GM10266 (cell line): ENCODE results near the gene ZCCHC24.

Source experiments
- DNase-seq: peaks from one replicate; pipeline ENCODE4 v3.0.0; 2012; ENCODE audit errors: extremely low spot score
- CTCF ChIP-seq: IDR thresholded peaks from 2 replicates; pipeline ENCODE4 v1.5.1; 2012; ENCODE audit warnings: mild to moderate bottlenecking, low read depth; ENCODE audit not compliant: control insufficient read depth, insufficient read depth; ENCODE audit errors: missing control alignments

ZCCHC24 gene

GRCh38 chr10:79390551-79391229, 54.7 kb downstream of the ZCCHC24 start:
- DNase-seq, result peak; percentile 61
- TF ChIP-seq CTCF, result peak; percentile 37

DNA sequence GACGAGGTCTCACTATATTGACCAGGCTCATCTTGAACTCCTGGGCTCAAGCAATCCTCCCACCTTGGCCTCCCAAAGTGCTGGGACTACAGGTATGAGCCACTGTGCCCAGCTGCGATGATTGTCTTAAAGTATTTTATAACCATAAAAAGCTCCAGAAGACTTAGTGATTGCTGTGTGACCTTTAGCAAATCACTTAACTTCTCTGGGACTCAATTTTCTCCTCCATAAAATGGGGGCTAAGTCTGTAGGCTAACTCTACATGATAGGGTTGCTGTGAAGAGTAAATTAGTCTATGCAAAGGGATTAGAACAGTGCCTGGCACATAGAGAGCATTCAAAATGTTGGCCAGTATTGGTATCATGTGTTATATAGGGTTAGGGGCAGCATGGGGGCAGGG, 55.4 kb downstream of the ZCCHC24 start:
- DNase-seq, result no peak
- no peak for TF ChIP-seq CTCF

- TF ChIP-seq CTCF, result peak; percentile 10
- DNase-seq, result peak; percentile 54
These were observed 57.2 kb downstream of the ZCCHC24 start for GRCh38 chr10:79387974-79388850.

GRCh38 chr10:79387466-79387973, 57.9 kb downstream of the ZCCHC24 start:
- TF ChIP-seq CTCF, result no peak
- no peak for DNase-seq

- no peak for TF ChIP-seq CTCF
These were observed 58.6 kb downstream of the ZCCHC24 start for GRCh38 chr10:79386637-79387465.

GRCh38 chr10:79385804-79386531, 59.5 kb downstream of the ZCCHC24 start:
- DNase-seq, result no peak
- TF ChIP-seq CTCF, result no peak

More at GRCh38 chr10:79386637-79387465, 58.6 kb downstream of the ZCCHC24 start:
- DNase-seq, result no peak
